ENCODE data around the gene ABL2. TPM values are rescaled to one million over a fixed set of nuclear protein-coding genes. Genes with fewer than 3 reads are reported as not detected.

Gene ABL2
- total RNA-seq, 3 donors from 2014 or later, result 14.8 to 22.2 (median 18.6) TPM

- DNase-seq (no peak), ATAC-seq (no peak)
- peaks cover 20% of the 10 kb centered on the region for H3K4me1 ChIP-seq (ENCODE audit: low read depth)
- intact Hi-C loops (cut with DNase I, micrococcal nuclease), result loop anchor here in 1 of 2 donors (5.0 kb wide), 1 partner anchor 286 kb away; the partner anchor contains the start of gene AXDND1
- H3K4me3 ChIP-seq, result peak overlapping the region; percentile 78
- no peaks in the 10 kb centered on the region for H3K9me3 ChIP-seq
- no peaks in the 10 kb centered on the region for H3K36me3 ChIP-seq (ENCODE audit: low read depth)
- TF ChIP-seq CTCF (IDR thresholded peaks at IDR 0.05), result no peak
Observed at GRCh38 chr1:179080866-179081686, 148.4 kb downstream of the ABL2 start.

- ATAC-seq (peak; percentile 26), DNase-seq (peak in 1 of 3 donors; percentile 80)
- H3K4me3 ChIP-seq, result no peak overlapping the region
- peak; percentile 52 for TF ChIP-seq CTCF (IDR thresholded peaks at IDR 0.05)
- no peaks in the 10 kb centered on the region for H3K36me3 ChIP-seq (ENCODE audit: low read depth)
- intact Hi-C loops (cut with DNase I, micrococcal nuclease), result no loop called here
- peaks cover 20% of the 10 kb centered on the region for H3K4me1 ChIP-seq (ENCODE audit: low read depth)
- H3K9me3 ChIP-seq, result no peaks in the 10 kb centered on the region
Observed at GRCh38 chr1:179079113-179079761, 150.2 kb downstream of the ABL2 start.

- no peak for TF ChIP-seq CTCF (IDR thresholded peaks at IDR 0.05)
- no peaks in the 10 kb centered on the region for H3K36me3 ChIP-seq (ENCODE audit: low read depth)
- ATAC-seq, result no peak
- H3K4me1 ChIP-seq (ENCODE audit: low read depth), result peaks cover 8% of the 10 kb centered on the region
- no peak for DNase-seq
- intact Hi-C loops (cut with DNase I, micrococcal nuclease), result no loop called here
- H3K4me3 ChIP-seq, result no peak overlapping the region
- no peaks in the 10 kb centered on the region for H3K9me3 ChIP-seq
Observed at GRCh38 chr1:179077396-179077795, 152.1 kb downstream of the ABL2 start.

GRCh38 chr1:179066471-179066870, 163.0 kb downstream of the ABL2 start:
- H3K4me1 ChIP-seq (ENCODE audit: low read depth), result no peaks in the 10 kb centered on the region
- intact Hi-C loops (cut with DNase I, micrococcal nuclease), result no loop called here
- no peaks in the 10 kb centered on the region for H3K9me3 ChIP-seq
- no peak for TF ChIP-seq CTCF (IDR thresholded peaks at IDR 0.05)
- H3K4me3 ChIP-seq, result no peak overlapping the region
- ATAC-seq (no peak), DNase-seq (no peak)
- no peaks in the 10 kb centered on the region for H3K36me3 ChIP-seq (ENCODE audit: low read depth)

- no peaks in the 10 kb centered on the region for H3K36me3 ChIP-seq (ENCODE audit: low read depth)
- H3K9me3 ChIP-seq, result no peaks in the 10 kb centered on the region
- no peak for ATAC-seq
- intact Hi-C loops (cut with DNase I, micrococcal nuclease), result no loop called here
- TF ChIP-seq CTCF (IDR thresholded peaks at IDR 0.05), result no peak
- no peaks in the 10 kb centered on the region for H3K4me1 ChIP-seq (ENCODE audit: low read depth)
- no peak for DNase-seq
- no peak overlapping the region for H3K4me3 ChIP-seq
Observed at GRCh38 chr1:179061360-179062282, 167.9 kb downstream of the ABL2 start.
